ENCODE results near the gene KIF4A.
A peak's percentile ranks its signal among the peaks of the same experiment; 100 is the strongest.

Gene KIF4A

DNA sequence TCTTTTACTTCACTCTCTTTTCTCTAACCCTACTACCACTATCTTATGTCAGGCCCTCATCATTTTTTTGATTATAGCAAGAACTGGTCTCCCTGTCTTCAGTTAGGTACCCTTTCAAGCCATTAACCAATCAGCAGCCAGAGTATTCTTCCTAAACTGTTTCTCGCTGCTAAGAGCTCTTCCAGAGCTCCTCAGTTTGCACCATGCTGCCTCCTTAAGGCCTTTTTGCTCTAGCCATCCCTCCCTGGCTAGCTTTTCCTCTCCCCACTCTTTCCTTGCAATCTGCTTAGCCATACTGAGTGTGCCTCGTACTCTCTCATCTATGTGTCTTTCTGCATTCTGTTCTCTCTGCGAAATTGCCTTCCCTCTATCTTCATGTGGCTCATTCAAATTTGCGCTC, 32.9 kb downstream of the KIF4A start:
- no peak for TF ChIP-seq RAD21 (IDR thresholded peaks at IDR 0.05; ENCODE audit: low read depth)
- TF ChIP-seq EGR1 (IDR thresholded peaks at IDR 0.05) = no peak
- TF ChIP-seq YY1 (IDR thresholded peaks at IDR 0.05; ENCODE audit: low read depth) = no peak
- TF ChIP-seq, protein P1, sequence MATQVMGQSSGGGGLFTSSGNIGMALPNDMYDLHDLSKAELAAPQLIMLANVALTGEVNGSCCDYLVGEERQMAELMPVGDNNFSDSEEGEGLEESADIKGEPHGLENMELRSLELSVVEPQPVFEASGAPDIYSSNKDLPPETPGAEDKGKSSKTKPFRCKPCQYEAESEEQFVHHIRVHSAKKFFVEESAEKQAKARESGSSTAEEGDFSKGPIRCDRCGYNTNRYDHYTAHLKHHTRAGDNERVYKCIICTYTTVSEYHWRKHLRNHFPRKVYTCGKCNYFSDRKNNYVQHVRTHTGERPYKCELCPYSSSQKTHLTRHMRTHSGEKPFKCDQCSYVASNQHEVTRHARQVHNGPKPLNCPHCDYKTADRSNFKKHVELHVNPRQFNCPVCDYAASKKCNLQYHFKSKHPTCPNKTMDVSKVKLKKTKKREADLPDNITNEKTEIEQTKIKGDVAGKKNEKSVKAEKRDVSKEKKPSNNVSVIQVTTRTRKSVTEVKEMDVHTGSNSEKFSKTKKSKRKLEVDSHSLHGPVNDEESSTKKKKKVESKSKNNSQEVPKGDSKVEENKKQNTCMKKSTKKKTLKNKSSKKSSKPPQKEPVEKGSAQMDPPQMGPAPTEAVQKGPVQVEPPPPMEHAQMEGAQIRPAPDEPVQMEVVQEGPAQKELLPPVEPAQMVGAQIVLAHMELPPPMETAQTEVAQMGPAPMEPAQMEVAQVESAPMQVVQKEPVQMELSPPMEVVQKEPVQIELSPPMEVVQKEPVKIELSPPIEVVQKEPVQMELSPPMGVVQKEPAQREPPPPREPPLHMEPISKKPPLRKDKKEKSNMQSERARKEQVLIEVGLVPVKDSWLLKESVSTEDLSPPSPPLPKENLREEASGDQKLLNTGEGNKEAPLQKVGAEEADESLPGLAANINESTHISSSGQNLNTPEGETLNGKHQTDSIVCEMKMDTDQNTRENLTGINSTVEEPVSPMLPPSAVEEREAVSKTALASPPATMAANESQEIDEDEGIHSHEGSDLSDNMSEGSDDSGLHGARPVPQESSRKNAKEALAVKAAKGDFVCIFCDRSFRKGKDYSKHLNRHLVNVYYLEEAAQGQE (IDR thresholded peaks at IDR 0.05; ENCODE audit: low read depth) = no peak
- TF ChIP-seq EP300 (IDR thresholded peaks at IDR 0.05; ENCODE audit: borderline replicate concordance) = no peak
- TF ChIP-seq CREB1 (IDR thresholded peaks at IDR 0.05; ENCODE audit: low read depth) = no peak
- no peak for TF ChIP-seq ZBTB7A (IDR thresholded peaks at IDR 0.05; ENCODE audit: low read depth)
- TF ChIP-seq, protein P2, sequence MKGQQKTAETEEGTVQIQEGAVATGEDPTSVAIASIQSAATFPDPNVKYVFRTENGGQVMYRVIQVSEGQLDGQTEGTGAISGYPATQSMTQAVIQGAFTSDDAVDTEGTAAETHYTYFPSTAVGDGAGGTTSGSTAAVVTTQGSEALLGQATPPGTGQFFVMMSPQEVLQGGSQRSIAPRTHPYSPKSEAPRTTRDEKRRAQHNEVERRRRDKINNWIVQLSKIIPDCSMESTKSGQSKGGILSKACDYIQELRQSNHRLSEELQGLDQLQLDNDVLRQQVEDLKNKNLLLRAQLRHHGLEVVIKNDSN (IDR thresholded peaks at IDR 0.05) = no peak
- TF ChIP-seq, protein P3, sequence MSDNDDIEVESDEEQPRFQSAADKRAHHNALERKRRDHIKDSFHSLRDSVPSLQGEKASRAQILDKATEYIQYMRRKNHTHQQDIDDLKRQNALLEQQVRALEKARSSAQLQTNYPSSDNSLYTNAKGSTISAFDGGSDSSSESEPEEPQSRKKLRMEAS (IDR thresholded peaks at IDR 0.05) = no peak
- TF ChIP-seq CEBPB (IDR thresholded peaks at IDR 0.05) = no peak
- no peak for TF ChIP-seq FOXM1 (IDR thresholded peaks at IDR 0.05; ENCODE audit: borderline replicate concordance, low read depth)
- TF ChIP-seq NFIC (IDR thresholded peaks at IDR 0.05) = no peak
- no peak for TF ChIP-seq TAF1 (IDR thresholded peaks at IDR 0.05; ENCODE audit: low read depth)
- TF ChIP-seq TCF12 (IDR thresholded peaks at IDR 0.05; ENCODE audit: low read depth) = no peak
- no peak for TF ChIP-seq TEAD4 (IDR thresholded peaks at IDR 0.05)

DNA sequence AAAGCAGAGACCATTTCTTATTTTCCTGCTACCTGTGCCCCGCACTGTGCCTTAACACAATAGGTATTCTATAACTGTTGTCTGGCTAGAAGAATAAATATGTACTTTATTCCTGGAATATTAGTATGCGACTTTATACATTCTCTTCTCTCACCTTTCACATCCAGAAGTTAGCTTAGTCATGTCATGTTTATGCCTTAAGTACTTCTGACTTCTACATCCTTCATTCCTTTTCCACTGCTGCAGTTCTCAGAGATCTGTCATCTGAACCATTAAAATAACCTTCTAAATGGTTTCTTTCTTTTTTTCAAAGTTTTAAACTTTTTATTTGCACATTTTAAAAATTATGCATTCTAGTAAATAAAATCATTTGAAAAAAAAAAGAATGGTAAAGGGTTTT, 34.4 kb downstream of the KIF4A start:
- TF ChIP-seq FOXM1 (IDR thresholded peaks at IDR 0.05; ENCODE audit: borderline replicate concordance, low read depth) (no peak), TCF12 (IDR thresholded peaks at IDR 0.05; ENCODE audit: low read depth) (no peak), TAF1 (IDR thresholded peaks at IDR 0.05; ENCODE audit: low read depth) (no peak), YY1 (IDR thresholded peaks at IDR 0.05; ENCODE audit: low read depth) (no peak), EGR1 (IDR thresholded peaks at IDR 0.05) (no peak), CEBPB (IDR thresholded peaks at IDR 0.05) (no peak)
- TF ChIP-seq, protein P3 (IDR thresholded peaks at IDR 0.05) = no peak

DNA sequence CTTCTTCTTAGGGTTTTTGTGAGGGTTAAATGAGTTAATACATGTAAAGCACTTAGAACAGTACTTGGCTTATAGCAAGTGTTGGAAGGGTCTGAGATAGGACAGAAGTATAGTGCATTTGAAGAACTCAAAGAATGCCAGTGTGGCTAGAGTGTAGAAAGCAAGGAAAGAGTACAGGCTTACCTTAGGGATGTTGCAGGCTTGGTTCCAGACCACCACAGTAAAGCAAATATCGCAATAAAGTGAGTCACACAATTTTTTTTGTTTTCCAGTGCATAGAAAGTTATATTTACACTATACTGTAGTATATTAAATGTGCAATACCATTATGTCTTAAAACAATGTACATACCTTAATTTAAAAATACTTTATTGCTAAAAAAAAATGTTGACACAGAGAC, 41.3 kb downstream of the KIF4A start:
- TF ChIP-seq ZBTB7A (IDR thresholded peaks at IDR 0.05; ENCODE audit: low read depth) = no peak
- TF ChIP-seq FOXM1 (IDR thresholded peaks at IDR 0.05; ENCODE audit: borderline replicate concordance, low read depth) = no peak

- no peak for TF ChIP-seq CEBPB (IDR thresholded peaks at IDR 0.05)
Observed at GRCh38 chrX:70332600-70332999, 42.7 kb downstream of the KIF4A start.

DNA sequence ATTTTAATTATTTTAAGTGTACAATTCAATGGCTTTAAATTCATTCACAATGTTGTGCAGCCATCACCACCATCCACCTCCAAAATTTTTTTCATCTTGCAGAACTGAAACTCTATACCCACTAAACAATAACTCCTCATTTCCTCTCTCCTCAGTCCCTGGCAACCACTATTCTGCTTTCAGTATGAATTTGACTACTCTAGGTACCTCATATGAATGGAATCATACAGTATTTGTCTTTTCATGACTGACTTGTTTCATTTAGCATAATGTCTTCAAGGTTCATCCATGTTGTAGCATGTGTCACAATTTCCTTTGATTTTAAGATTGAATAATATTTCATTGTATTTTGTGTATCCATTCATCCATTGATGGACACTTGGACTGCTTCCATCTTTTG, 46.9 kb downstream of the KIF4A start:
- TF ChIP-seq CEBPB (IDR thresholded peaks at IDR 0.05) = no peak
- TF ChIP-seq, protein P1 (IDR thresholded peaks at IDR 0.05; ENCODE audit: low read depth) = no peak
- TF ChIP-seq, protein P2 (IDR thresholded peaks at IDR 0.05) = no peak
- no peak for TF ChIP-seq YY1 (IDR thresholded peaks at IDR 0.05; ENCODE audit: low read depth)
- no peak for TF ChIP-seq TEAD4 (IDR thresholded peaks at IDR 0.05)
- TF ChIP-seq CREB1 (IDR thresholded peaks at IDR 0.05; ENCODE audit: low read depth) = no peak
- no peak for TF ChIP-seq EGR1 (IDR thresholded peaks at IDR 0.05)
- TF ChIP-seq, protein P3 (IDR thresholded peaks at IDR 0.05) = no peak
- TF ChIP-seq FOXM1 (IDR thresholded peaks at IDR 0.05; ENCODE audit: borderline replicate concordance, low read depth) = no peak
- no peak for TF ChIP-seq TCF12 (IDR thresholded peaks at IDR 0.05; ENCODE audit: low read depth)
- no peak for TF ChIP-seq ZBTB7A (IDR thresholded peaks at IDR 0.05; ENCODE audit: low read depth)

DNA sequence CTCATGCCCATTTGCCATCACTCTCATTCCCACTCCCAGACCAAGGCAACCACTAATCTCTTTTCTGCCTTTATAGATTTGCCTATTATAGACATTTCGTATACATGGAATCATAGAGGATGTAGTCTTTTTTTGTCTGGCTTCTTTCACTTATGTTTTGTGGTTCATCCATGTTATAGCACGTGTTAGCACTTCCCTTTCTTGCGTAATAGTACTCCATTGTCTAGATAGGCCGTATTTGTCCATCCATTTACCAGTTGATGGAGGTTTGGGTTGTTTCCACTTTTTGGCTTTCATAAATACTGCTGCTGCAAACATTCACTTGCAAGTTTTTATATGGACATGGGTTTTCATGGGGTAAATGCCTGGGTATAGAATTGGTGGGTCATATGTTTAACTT, 48.4 kb downstream of the KIF4A start:
- TF ChIP-seq TCF12 (IDR thresholded peaks at IDR 0.05; ENCODE audit: low read depth) (no peak), TAF1 (IDR thresholded peaks at IDR 0.05; ENCODE audit: low read depth) (no peak), CEBPB (IDR thresholded peaks at IDR 0.05) (0 out of 2 replicates have a peak, but pooled peaks have one; percentile 16), YY1 (IDR thresholded peaks at IDR 0.05; ENCODE audit: low read depth) (no peak)

DNA sequence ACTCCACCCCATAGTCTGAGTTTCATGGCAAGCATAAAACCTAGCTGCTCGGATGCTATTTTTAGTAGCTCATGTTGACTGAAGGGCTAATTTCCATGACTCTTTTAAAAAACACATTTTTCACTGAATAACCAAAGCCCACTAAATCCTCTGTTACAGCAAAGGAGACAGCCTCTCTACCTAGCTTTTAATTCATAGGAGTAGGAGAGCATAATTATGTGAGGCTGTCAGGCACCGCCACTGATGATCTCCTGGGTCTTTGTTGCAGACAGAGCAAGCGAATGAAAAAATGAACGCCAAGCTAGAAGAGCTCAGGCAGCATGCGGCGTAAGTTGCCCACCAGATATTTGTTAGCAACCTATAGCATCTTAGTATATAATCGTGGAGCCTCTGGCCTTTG, 53.5 kb downstream of the KIF4A start:
- TF ChIP-seq TCF12 (IDR thresholded peaks at IDR 0.05; ENCODE audit: low read depth) (no peak), FOXM1 (IDR thresholded peaks at IDR 0.05; ENCODE audit: borderline replicate concordance, low read depth) (no peak), EGR1 (IDR thresholded peaks at IDR 0.05) (no peak), CEBPB (IDR thresholded peaks at IDR 0.05) (no peak), YY1 (IDR thresholded peaks at IDR 0.05; ENCODE audit: low read depth) (no peak), CREB1 (IDR thresholded peaks at IDR 0.05; ENCODE audit: low read depth) (no peak), ZBTB7A (IDR thresholded peaks at IDR 0.05; ENCODE audit: low read depth) (no peak), NFIC (IDR thresholded peaks at IDR 0.05) (no peak), RAD21 (IDR thresholded peaks at IDR 0.05; ENCODE audit: low read depth) (no peak), TAF1 (IDR thresholded peaks at IDR 0.05; ENCODE audit: low read depth) (no peak), TEAD4 (IDR thresholded peaks at IDR 0.05) (no peak), EP300 (IDR thresholded peaks at IDR 0.05; ENCODE audit: borderline replicate concordance) (no peak)
- TF ChIP-seq, protein P2 (IDR thresholded peaks at IDR 0.05) = no peak
- TF ChIP-seq, protein P1 (IDR thresholded peaks at IDR 0.05; ENCODE audit: low read depth) = no peak
- TF ChIP-seq, protein P3 (IDR thresholded peaks at IDR 0.05) = no peak

All from Ishikawa (cell line).